Fibroblast of lung (primary cell): ENCODE data around the gene MCHR2. TPM values are rescaled to one million over a fixed set of nuclear protein-coding genes. Genes with fewer than 3 reads are reported as not detected.
A peak's percentile ranks its signal among the peaks of the same experiment; 100 is the strongest.

Source experiments
- DNase-seq, 2 donors: peaks; one replicate each; pipeline versions ENCODE4 v3.0.0 to v3.0.0-alpha.2; 2010; ENCODE audit warnings: low read depth in 2 of 2
- H2AFZ ChIP-seq: 2 replicates; pipeline ENCODE4 v1.5.1; 2012; ENCODE audit warnings: low read length, control low read depth, inconsistent platforms
- H3K27ac ChIP-seq: 2 replicates; pipeline ENCODE4 v1.5.1; 2011; ENCODE audit warnings: low read length, control low read depth; ENCODE audit not compliant: insufficient read depth
- H3K27me3 ChIP-seq: 2 replicates; pipeline ENCODE4 v1.5.1; 2011; ENCODE audit warnings: mild to moderate bottlenecking, low read length; ENCODE audit not compliant: control insufficient read depth, insufficient read depth
- H3K36me3 ChIP-seq: 2 replicates; pipeline ENCODE4 v1.5.1; 2011; ENCODE audit warnings: low read length; ENCODE audit not compliant: control insufficient read depth, insufficient read depth
- H3K4me1 ChIP-seq: 2 replicates; pipeline ENCODE4 v1.5.1; 2011; ENCODE audit warnings: low read length; ENCODE audit not compliant: control insufficient read depth, insufficient read depth; ENCODE audit errors: extremely low read depth
- H3K4me2 ChIP-seq: 2 replicates; pipeline ENCODE4 v1.5.1; 2011; ENCODE audit warnings: low read length, control low read depth; ENCODE audit not compliant: insufficient read depth; ENCODE audit errors: extremely low read depth
- H3K4me3 ChIP-seq, 4 experiments: fragments of 200-600 bp in 1 of 4; sonication (generic) in 1 of 4; replicated peaks in 1 of 4; 2 replicates each; pipeline ENCODE4 v1.5.1; 2011 to 2016; ENCODE audit warnings: low read length in 4 of 4, low read depth in 3 of 4, mild to moderate bottlenecking in 3 of 4, control low read depth in 2 of 4, inconsistent platforms in 1 of 4, mixed read lengths in 1 of 4; ENCODE audit not compliant: insufficient read depth in 1 of 4; ENCODE audit errors: control extremely low read depth in 1 of 4
- H3K79me2 ChIP-seq: 2 replicates; pipeline ENCODE4 v1.5.1; 2012; ENCODE audit warnings: mild to moderate bottlenecking, low read length, inconsistent platforms; ENCODE audit not compliant: control insufficient read depth, insufficient read depth
- H3K9ac ChIP-seq: 2 replicates; pipeline ENCODE4 v1.5.1; 2011; ENCODE audit warnings: mild to moderate bottlenecking, low read length, control low read depth; ENCODE audit not compliant: insufficient read depth
- H3K9me3 ChIP-seq: 2 replicates; pipeline ENCODE4 v1.5.1; 2012; ENCODE audit warnings: low read depth, low read length; ENCODE audit not compliant: control insufficient read depth, insufficient read depth
- H4K20me1 ChIP-seq: 2 replicates; pipeline ENCODE4 v1.5.1; 2011; ENCODE audit warnings: low read length; ENCODE audit not compliant: control insufficient read depth, insufficient read depth; ENCODE audit errors: extremely low read depth
- CTCF ChIP-seq, 2 donors: IDR thresholded peaks in 1 of 2; conservative IDR thresholded peaks in 1 of 2; 1 replicate in 1 of 2; 2 replicates in 1 of 2; pipeline ENCODE4 v1.5.1; 2011 to 2012; ENCODE audit warnings: low read length in 2 of 2, control low read depth in 1 of 2, inconsistent platforms in 1 of 2, low read depth in 1 of 2, mild to moderate bottlenecking in 1 of 2
- EZH2 ChIP-seq: IDR thresholded peaks from 2 replicates; pipeline ENCODE4 v1.5.1; 2012; ENCODE audit warnings: low read length, control low read depth, mild to moderate bottlenecking; ENCODE audit errors: missing control alignments
- polyA plus RNA-seq, 2 donors: library from polyadenylated mRNA; depleted of rRNA in 1 of 2; stranded (reverse) in 1 of 2; unstranded in 1 of 2; fragments of >200 nt; gene quantifications; 2 replicates each; pipeline ENCODE4 v1.2.1, GENCODE V29; 2011 to 2012; ENCODE audit warnings: missing spikeins in 1 of 2
- total RNA-seq: library from RNA; depleted of rRNA; stranded (reverse); fragments of >200 nt; gene quantifications from 2 replicates; pipeline ENCODE4 v1.2.1, GENCODE V29; 2014

MCHR2 gene
- total and polyA plus RNA-seq, 2 donors (not counting 1 experiment from before 2014, with no cell fraction given) = 0.03 TPM; not detected in 1

GRCh38 chr6:99993146-99993532, 884 bp downstream of the MCHR2 start:
- H3K4me3 ChIP-seq = peak overlapping the region in 1 of 4 experiments; percentile 37
- no peak overlapping the region for H3K27ac ChIP-seq
- peaks cover 32% of the 10 kb centered on the region for H3K27me3 ChIP-seq
- no peaks in the 10 kb centered on the region for H3K9me3 ChIP-seq
- no peaks in the 10 kb centered on the region for H3K79me2 ChIP-seq
- no peaks in the 10 kb centered on the region for H3K4me1 ChIP-seq
- no peaks in the 10 kb centered on the region for H4K20me1 ChIP-seq
- TF ChIP-seq CTCF (conservative IDR thresholded peaks at IDR 0.05 in 1 of 2, IDR thresholded peaks at IDR 0.05 in 1 of 2; ENCODE audit: low read depth in 1 of 2, low read length in 2 of 2) (no peak), EZH2 (no peak)
- H2AFZ ChIP-seq = no peak overlapping the region
- no peak for DNase-seq
- no peak overlapping the region for H3K4me2 ChIP-seq
- H3K9ac ChIP-seq = no peak overlapping the region
- H3K36me3 ChIP-seq = no peaks in the 10 kb centered on the region

DNA sequence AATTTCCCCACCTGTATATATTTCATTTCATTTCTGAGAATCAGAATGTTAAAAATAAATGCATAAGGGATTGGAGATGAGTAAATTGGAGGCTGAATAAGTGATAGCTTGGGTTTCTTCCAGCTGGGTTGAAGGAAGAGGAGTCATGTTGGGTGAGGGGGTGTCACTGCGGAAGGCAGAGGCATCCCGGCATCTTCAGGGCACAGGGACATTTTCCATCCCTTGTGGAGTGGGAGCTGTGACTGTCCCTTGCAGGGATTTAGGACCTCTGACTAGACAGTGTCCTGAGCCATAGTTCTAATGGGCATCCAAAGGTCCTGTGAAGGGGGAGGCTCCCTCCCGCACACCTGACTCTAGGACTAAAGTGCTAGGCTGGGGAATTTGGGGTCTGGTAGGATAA, 2.1 kb downstream of the MCHR2 start:
- H3K4me3 ChIP-seq = no peak overlapping the region
- H3K4me2 ChIP-seq = no peak overlapping the region
- H3K9ac ChIP-seq = no peak overlapping the region
- H4K20me1 ChIP-seq = no peaks in the 10 kb centered on the region
- no peaks in the 10 kb centered on the region for H3K79me2 ChIP-seq
- no peaks in the 10 kb centered on the region for H3K36me3 ChIP-seq
- peaks cover 32% of the 10 kb centered on the region for H3K27me3 ChIP-seq
- TF ChIP-seq EZH2 (no peak), CTCF (conservative IDR thresholded peaks at IDR 0.05 in 1 of 2, IDR thresholded peaks at IDR 0.05 in 1 of 2; ENCODE audit: low read depth in 1 of 2, low read length in 2 of 2) (no peak)
- H3K9me3 ChIP-seq = no peaks in the 10 kb centered on the region
- DNase-seq = no peak
- H3K27ac ChIP-seq = no peak overlapping the region
- H3K4me1 ChIP-seq = no peaks in the 10 kb centered on the region
- H2AFZ ChIP-seq = no peak overlapping the region

DNA sequence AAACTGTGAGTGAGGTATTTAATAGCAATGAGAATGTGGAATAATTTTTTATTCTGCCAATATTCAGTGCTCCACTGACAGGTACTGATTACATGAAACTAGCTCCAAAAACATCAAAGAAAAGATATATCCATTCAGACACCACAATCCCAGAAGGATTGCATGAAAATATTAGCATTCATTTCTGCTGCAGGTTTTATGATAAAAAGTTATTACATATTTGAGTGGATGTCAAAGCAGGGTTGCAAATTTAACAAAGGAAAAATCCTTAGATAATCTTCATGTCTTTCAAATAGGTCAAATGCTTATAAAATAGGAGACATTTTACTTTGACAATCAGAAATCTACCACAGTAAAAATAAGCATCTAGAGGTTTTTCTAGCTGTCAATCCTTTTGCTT, 13.3 kb downstream of the MCHR2 start:
- Histone ChIP-seq H3K27me3 (no peaks in the 10 kb centered on the region), H3K9me3 (no peaks in the 10 kb centered on the region), H3K79me2 (no peaks in the 10 kb centered on the region), H3K4me1 (no peaks in the 10 kb centered on the region), H3K36me3 (no peaks in the 10 kb centered on the region), H2AFZ (no peak overlapping the region), H3K9ac (no peak overlapping the region), H3K4me2 (no peak overlapping the region), H3K27ac (no peak overlapping the region), H4K20me1 (no peaks in the 10 kb centered on the region), H3K4me3 (no peak overlapping the region)
- TF ChIP-seq EZH2 (no peak), CTCF (conservative IDR thresholded peaks at IDR 0.05 in 1 of 2, IDR thresholded peaks at IDR 0.05 in 1 of 2; ENCODE audit: low read depth in 1 of 2, low read length in 2 of 2) (no peak)
- no peak for DNase-seq
